ENCODE data around the gene THY1.
"Not testable (repeated sequence)": the region's sequence is repeated elsewhere in the genome, so short reads cannot be mapped to it uniquely, and the experiment has no call there.

THY1 gene

DNA sequence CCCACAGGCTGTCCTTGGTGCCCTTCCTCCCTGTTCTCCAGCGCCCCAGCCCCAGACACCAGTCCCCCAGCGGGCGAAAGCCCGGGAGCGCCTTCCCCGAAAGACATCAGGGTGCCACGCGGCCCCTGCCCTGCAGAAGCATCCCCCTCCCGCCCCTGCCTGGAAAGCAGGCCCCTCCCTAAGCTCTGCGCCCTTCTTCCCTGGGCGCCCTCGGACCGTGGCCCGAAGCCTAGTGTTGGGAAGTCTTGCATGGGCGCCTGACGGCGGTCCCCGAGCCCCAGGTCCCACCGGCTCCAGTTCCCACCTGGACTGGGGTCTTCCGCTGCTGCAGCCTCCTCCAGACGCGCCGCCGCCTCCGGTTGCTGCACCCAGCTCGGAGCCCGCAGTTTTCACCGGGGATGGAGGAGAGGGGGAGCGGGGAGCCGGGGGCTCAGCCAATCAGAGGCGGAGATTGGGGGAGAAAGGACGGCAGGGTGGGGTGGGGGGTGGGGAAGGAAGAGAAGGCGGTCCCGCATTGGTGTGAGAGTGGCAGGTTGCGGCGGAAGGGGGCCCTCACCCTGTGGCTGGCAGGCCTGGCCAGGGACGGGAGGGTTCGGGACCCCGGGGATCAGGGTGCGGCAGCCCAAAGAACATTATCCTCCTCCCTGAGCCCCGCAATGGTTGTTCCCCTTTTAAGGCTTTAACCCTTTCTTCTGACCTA is at the start of gene THY1:
THY1 (minus strand) TSS at position 364 of the 700 bp plus-strand sequence. CDS start 2,267 bp downstream, outside the sequence.
- DNase-seq (ENCODE audit: low read depth in 2 of 2): no peak

DNA sequence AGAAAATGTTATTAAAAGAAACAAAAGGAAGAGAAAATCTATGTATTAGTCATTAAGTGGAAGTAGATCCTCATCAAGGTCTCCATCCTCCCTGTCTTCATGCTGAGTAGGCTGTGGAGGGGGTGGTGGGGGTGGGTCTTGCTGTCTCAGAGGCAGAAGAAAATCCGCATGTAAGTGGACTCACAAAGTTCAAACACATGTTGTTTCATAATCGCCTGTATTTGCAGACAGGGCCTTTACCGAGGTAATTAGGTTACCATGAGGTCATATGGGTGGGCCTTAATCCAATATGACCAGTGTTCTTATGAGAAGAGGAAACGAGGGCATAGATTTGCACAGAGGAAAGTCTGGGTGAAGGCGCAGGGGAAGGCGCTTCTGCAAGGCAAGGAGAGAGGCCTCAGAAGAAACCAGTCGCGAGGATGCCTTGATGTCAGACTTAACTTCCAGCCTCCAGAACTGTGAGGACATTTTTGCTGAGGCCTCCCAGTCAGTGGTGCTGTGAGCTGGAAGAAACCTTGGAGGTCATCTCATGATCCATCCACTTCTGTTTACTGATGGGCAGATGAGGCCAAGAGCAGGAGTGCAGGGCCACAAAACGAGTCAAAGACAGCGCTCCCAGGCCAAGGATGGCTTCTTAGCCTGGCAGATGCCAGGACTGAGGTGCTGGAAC is 49.3 kb upstream of the THY1 start:
- DNase-seq (ENCODE audit: low read depth in 2 of 2): no peak

DNA sequence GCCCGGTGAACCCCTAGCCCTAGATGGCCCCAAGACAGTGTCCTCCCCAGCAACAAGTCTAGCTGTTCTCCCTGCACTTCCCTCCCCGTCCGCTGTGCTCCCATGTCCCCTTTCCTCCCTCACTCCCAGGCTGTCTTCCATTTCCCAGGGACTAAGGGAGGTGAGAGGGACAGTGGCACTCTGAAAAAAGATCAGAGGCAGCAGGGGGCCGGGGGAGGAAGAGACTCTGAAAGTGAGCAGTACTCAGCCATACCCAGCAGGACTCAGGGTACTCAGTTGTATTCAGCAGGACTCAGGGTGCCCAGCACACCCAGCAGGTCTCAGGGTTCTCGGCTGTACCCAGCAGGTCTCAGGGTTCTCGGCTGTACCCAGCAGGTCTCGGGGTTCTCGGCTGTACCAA is 48.4 kb upstream of the THY1 start:
- DNase-seq (ENCODE audit: low read depth in 2 of 2): no peak

DNA sequence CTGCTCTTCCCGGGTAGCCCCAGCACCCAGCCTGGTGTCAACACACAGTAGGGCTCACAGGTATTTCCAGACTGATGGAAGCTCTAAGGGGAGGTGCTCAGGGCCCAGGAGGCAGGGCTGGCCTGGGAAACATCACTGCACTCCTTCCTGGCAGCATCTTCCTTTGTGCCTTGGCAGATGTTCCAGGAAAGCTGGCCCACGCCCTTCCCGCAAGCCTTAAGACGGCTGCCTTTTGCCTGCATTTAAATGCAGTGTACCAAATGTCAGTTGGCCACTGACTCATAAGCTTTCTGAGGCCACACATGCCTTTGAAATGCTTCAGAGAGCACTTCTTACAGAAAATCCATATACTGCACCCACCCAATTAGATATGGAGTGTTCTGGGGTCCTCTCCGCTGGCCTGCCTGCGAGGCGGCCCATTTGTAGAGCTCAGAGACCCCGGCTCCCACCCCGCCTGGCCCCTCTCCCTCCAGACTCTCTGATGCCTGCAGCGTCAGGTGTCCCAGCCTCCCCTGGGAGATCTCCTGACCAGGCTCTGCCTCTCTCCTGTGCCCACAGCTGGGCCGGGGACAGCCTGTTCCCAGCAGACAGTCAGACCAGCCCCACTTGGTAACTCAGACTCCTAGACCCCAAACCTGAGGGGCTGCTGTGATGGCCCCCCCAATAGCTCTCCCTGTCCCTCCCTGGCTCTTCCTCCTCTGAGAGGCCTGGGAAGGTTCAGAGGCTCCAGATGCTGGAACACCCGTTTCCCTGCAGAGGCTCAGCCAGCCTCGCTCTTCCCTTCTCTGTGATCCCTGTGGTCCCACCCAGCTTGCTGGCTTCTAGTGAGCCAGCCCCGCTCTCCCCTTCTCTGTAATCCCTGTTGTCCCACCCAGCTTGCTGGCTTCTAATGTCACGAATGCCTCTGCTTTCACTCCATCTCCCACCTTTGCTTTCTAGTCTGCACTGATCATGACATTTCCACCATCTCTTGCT is 47.6 kb upstream of the THY1 start:
- no peak for DNase-seq (ENCODE audit: low read depth in 2 of 2)

DNA sequence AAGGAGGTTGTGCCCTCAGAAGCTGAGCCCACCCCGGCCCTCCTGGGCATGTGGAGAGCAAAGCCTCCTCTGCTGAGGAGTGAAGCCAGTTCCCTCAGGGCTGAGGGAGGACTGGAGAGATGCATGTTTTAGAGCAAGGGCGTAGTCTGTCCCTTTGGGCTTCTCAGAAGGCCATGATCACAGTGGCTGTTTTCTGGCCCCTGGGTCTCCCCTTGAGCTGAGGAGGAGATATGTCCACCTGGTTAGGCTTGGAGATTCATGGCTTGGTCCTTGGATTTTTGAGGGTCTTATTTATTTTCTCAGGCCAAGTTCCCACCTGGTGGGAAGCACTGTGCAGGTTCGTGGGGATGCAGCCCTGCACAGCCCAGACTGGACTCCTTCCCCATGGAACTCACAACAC is 46.5 kb upstream of the THY1 start:
- no peak for DNase-seq (ENCODE audit: low read depth in 2 of 2)

DNA sequence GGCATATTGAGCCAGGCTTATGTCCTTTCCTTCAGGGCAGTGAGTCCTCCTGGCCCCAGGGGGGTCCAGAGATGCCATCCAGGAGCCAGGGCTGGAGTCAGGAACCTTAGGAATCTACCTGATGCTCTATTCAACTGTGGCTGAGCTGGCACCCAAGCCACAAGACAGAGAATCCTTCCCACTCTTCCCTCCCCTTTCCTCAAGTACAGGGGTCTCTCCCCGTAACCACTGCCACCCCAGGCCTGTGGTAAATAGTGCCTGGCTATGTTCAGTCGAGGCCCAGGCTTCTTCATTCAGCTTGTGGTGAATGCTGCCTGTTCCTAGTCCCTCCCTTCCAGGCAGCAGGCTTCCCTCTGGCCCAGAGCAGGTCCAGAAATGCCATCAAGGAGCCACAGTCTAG is 45.5 kb upstream of the THY1 start:
- no peak for DNase-seq (ENCODE audit: low read depth in 2 of 2)

DNA sequence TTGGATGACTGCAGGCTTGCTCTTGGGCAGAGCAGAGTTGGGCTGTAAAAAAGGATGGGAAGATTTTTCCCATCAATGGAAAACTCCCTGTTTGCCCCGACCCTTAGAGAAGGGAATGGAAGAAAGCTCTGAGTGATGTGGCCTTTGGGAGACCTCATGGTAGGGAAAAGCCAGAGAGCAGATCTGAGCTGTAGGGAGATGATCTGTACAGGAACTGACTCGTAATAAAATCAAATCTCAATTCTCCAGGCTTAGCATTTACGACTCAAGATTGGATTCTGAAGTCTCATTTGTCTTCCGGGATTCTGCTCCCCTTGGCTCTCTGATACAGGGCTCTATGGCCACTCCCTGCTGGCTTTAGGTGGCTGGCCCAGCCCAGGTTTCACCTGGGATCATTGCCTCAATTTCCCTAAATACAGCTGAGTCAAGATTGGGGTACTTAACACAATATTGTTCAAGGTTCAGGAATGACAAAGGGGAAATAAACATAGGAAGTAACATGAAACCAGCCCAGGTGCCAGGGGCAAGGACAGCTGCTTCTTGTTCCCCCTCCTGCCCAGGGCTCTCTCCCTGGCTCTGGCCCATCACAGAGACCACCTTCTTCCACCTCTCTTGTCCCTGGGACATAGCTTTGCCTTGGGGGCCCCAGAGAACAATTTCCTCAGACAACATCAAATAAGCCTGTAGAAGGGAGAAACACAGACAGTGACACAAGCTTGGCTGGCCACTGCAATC is 38.4 kb upstream of the THY1 start:
- no peak for DNase-seq (ENCODE audit: low read depth in 2 of 2)

DNA sequence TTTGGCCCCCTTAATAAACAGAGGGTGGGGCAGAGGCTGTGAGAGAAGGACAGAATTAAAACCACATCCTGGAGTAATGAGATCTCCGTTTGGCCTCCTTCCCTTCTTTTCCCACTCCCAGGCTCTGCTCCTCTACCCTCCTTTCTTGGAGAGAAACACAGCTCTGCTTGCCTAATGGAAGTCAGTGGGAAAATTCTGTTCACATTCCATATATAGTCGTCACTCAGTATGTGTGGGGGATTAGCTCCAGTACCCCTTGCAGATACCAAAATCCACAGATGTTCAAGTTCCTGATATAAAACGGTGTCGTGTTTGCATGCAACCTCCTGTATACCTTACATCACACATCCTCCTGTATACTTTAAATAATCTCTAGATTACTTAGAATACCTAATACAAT is 37.6 kb upstream of the THY1 start:
- no peak for DNase-seq (ENCODE audit: low read depth in 2 of 2)

DNA sequence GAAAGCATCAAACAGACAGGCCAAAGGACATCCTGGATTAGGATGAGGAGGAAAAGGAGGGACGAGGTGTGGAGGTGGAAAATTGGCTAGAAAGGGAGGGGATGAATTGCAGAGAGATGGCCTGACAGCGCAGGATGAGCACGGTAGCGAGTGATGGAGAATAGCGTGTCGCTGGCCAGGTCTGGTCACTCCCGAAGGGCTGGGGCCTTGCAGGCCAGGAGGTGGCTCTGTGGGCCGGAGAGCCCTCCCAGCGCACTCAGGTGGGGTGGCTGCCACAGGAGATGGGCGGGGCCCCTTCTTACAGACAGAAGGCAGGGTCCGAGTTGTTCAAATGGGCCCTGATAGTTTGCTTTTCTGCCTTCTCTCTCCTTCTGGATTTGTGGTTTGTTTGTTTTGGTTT is 37.1 kb upstream of the THY1 start:
- no peak for DNase-seq (ENCODE audit: low read depth in 2 of 2)

DNA sequence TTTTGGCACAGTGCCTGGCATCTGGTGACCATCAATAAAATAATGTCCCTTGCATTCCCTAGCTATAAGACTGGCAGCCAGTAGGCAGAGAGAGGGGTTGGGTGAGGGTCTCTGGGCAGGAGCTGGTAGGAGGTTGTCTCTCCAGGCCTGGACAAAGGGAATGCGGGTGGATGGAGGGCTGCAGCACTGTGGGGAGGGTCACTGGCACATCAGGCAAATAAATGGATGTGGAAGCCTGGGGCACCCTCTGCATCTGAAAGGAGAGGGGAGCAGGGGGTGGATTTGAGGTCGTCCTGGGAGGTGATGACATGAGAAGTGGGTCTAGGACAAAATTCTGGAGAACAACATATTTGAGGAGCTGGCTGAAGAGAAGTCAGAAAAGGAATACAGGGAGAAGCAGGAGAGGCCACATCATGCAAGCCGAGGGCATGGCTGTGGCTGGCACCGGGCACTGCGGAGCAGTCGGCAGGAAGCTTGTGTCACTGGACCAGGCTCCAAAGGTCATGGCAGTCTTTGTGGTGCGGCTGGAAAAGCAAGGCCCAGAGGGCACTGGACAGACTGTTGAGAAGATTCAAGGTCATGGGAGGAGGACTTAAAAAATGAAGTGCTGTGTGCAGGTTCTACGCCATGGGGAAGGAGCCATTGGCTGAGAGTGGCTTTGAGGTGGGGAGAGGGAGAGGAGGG is 36.5 kb upstream of the THY1 start:
- DNase-seq (ENCODE audit: low read depth in 2 of 2): no peak

DNA sequence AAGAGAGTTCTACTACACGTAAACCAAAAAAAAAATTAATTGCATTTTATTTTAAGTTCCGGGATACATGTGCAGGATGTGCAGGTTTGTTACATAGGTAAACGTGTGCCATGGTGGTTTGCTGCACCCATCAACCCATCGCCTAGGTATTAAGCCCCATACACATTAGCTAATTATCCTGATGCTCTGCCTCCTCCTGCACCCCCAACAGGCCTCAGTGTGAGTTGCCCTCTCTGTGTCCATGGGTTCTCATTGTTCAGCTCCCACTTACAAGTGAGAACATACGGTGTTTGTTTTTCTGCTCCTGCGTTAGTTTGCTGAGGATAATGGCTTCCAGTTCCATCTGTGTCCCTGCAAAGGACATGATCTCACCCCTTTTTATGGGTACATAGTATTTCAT is 32.7 kb upstream of the THY1 start:
- DNase-seq (ENCODE audit: low read depth in 2 of 2): not testable (repeated sequence)

DNA sequence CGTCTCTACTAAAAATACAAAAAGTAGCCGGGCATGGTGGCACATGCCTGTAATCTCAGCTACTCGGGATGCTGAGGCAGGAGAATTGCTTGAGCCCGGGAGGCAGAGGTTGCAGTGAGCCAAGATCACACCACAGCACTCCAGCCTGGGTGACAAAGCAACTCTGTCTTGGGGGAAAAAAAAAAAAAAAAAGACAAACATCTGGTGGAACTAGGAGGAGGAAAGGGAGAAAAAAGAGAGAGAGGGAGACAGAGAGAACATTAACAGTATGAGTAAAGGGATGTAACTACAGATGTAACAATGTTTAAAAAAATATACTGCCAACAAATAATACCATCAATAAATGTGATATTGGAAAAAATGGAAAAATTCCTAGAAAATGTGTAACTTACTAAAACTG is 32.3 kb upstream of the THY1 start:
- not testable (repeated sequence) for DNase-seq (ENCODE audit: low read depth in 2 of 2)

DNA sequence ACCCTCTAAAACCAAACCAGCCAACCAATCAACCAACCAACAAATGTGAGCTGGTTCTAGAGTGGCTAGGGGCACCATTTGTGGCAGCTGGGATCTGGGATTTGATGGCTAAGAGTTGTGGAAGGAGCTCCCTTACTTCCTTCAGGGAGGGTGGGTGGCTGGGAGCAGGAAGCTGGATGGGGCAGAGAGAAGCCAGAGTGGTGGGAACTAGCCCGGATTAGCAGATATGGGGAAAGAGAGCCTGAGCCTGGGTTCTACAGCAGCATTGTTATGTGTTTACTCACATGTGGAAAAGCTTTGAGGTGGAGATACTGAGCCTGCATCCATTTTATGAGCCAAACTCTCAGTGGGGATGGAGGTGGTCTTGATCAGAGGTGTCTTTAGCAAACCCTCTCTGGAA is 30.9 kb upstream of the THY1 start:
- DNase-seq (ENCODE audit: low read depth in 2 of 2): no peak

DNA sequence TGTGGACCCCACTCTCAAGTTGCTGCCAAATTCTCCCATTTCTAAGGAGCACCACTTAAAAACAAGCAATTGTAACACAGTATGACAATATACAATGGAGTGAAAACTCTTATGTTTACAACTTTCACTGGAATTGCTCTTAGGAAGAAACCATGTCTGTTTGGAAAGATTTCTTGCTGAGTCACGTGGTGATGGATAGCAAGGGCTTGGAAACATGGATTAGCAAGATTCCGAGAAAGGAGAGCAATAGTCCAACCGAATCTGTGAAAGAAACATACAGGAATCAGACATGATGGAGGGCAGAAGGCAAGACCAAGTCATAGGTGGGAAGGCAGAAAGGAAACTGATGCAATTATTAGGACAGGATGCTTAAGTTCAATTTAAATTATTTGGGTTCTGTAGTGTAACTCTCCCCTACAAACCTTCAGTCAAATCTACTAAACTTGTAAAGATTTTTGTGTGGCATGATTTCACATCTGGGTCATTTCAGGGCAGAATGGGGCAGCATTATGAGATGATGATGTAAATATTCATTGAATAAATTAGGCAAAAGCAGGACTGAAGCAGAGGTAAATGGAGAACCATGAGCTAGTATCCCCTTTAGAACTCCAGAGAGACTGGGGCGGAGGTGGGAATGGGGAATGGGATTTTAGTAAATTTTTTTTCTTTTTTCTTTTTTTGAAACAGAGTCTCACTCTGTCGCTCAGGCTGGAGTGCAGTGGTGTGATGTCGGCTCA is 27.8 kb upstream of the THY1 start:
- no peak for DNase-seq (ENCODE audit: low read depth in 2 of 2)

DNA sequence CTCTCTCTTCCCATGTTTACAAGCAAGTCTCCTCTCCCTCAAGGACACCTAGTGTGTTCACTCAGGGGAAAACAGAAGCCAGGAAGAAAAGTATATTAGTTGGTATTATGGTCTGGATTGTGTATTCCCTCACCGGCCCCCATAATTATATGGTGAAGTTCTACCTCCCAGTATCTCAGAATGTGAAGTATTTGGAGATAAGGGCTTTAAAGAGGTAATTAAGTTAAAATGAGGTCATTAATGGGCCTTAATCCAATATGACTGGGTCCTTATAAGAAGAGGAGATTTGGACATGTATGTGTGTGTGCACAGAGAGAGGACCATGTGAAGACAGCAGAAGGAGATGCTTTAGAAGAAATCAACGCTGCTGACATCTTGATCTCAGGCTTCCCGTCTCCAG is 26.5 kb upstream of the THY1 start:
- no peak for DNase-seq (ENCODE audit: low read depth in 2 of 2)

DNA sequence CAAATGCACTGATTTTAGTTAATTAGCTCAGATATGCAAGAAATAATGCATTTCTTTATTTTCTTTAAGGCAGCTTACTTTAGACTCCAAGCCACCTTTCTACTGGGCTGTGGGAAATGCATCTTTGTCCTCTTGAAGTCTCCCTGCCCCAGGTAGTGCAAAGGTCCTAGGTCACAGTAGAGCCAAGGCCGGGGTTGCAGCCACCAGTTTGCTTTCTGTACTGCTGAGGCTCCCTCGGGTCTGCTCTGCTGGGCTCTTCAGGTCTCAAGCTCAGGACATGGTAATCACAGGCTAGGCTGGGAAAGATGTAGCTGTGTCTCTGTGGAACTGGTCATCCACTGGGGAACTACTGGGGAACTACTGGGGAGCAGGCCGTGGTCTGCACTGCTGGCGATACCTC is 25.4 kb upstream of the THY1 start:
- DNase-seq (ENCODE audit: low read depth in 2 of 2): no peak

DNA sequence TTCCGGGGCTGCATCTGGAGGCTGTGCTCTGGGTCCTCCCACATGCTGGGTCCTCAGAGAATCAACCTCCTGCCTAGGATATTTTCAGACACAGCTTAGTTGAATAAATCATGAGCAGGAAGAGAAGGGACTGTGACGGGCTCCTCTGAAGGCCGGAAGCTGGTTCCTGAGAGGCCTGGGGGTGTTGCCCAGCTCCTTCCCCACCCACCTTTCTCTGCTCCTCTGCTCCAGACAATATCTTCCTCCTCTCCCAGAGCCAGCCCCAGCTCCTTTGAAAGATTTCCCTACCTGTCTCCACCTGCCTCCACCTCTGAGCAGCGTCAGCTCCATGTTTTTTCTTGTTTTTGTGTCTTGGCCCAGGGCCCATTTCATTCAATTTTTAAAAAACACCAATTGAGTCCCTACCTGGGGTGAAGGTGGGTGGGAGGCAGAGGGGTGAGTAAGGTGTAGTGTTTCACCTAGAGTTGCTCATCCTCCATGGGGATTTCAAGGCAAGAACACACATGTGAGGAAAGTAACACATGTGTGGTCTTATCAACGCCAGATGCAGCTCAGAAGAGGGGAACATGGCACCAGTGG is 24.8 kb upstream of the THY1 start:
- DNase-seq (ENCODE audit: low read depth in 2 of 2): no peak

DNA sequence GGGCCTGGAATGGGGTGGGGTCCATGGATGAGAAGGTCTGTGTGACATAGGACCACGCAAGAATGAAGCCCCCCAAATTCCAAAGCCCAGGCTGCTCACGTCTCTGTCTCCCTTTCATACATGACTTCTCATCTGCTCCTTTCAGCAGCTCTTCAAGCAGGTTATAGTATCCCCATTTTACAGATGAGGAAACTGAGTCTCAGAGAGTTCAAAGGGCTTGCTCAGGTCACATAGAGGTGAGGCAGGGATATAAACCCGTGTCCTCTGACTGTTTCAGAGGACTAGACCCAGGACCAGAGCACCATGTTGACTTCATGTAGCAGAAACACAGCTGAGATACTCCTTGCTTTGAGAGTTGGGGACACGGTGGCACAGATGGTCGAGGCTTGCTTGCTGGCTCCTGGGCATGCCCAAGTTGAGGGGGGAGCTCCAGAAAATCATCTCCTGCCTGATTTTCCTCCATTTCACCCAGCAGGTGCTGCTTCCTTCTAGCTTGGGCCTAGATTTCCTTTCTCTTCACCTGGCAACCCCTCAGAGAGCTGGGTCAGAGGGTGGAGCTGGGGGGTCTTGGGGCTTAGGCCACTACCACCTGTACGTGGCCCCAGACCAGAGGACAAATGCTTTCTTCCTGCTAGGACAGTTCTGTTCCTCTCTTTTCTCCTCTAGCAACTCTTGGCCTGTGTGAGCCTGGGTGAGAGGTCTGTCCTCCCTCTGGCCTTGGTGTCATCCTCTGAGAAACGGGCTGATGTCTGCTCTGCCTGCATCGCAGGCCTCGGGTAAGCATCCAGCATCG is 24.1 kb upstream of the THY1 start:
- no peak for DNase-seq (ENCODE audit: low read depth in 2 of 2)

DNA sequence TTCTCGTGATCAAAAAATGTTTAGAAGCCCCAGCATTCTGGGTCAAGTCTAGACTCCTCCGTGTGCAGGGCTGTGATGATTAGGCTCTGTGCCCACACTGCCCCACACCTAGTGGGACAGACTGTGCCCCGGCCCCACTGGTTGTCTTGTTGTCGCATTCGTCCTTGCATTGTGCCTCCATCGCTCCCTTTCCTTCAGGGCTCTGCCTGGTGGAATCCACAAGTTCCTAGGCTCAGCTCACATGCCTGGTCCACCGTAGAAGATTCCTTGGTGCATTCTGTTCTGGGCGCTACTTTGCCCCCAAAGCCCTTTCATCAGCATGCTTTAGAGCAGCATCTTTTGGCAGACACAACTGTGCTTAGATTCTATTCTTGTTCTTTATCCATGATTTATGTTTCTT is 23.5 kb upstream of the THY1 start:
- no peak for DNase-seq (ENCODE audit: low read depth in 2 of 2)

Data from stimulated activated CD4-positive, alpha-beta T cell treated with anti-CD3 and anti-CD28 coated beads, Interleukin-15, amount 100 ng/mL, for 48 hours (primary cell).